Endothelial cell of umbilical vein (primary cell): ENCODE results near the gene OXSR1. TPM values are rescaled to one million over a fixed set of nuclear protein-coding genes. Genes with fewer than 3 reads are reported as not detected.

Source experiments
- BruUV-seq: library from RNA; stranded (reverse); fragments of 400-500 nt; replicated peaks from 2 replicates; lab custom pipeline; 2021; lab: Mats Ljungman, UMichigan
- CTCF ChIA-PET: fragments of 300-600, 350-600 bp; sonication (Branson Sonifier 250); formaldehyde crosslinking; loops from one replicate; lab custom pipeline; 2021; ENCODE audit warnings: antibody characterized with exemption, inconsistent platforms; lab: Charles Lee
- POLR2A ChIA-PET: fragments of 300-600, 350-600 bp; sonication (Branson Sonifier 250); formaldehyde crosslinking; loops from one replicate; lab custom pipeline; 2021; ENCODE audit warnings: antibody characterized with exemption, inconsistent platforms; lab: Charles Lee
- DNase-seq: peaks from one replicate; pipeline ENCODE4 v3.0.0-alpha.2; 2011; ENCODE audit warnings: low read depth, low spot score
- FAIRE-seq: peaks from 2 replicates; lab custom pipeline; 2011; peaks lifted over from hg19 to GRCh38; lab: Jason Lieb, UNC
- H2AFZ ChIP-seq: 2 replicates; pipeline ENCODE4 v1.6.0; 2012; ENCODE audit warnings: low read depth, low read length, control low read depth, inconsistent platforms
- H3K27ac ChIP-seq: 2 replicates; pipeline ENCODE4 v1.5.1; 2011; ENCODE audit warnings: low read depth, mild to moderate bottlenecking, control low read depth, low read length, moderate library complexity; ENCODE audit not compliant: insufficient read depth
- H3K27me3 ChIP-seq, 2 experiments: 2 replicates each; pipeline versions ENCODE4 v1.6.0 to v1.6.1; 2011; ENCODE audit warnings: low read length in 2 of 2, mixed read lengths in 1 of 2; ENCODE audit not compliant: control insufficient read depth in 2 of 2, insufficient read depth in 2 of 2
- H3K36me3 ChIP-seq, 2 experiments: 2 replicates in 1 of 2; 3 replicates in 1 of 2; pipeline ENCODE4 v1.5.1; 2011; ENCODE audit warnings: low read length in 2 of 2, mild to moderate bottlenecking in 1 of 2, moderate library complexity in 1 of 2; ENCODE audit not compliant: control insufficient read depth in 2 of 2, insufficient read depth in 2 of 2; ENCODE audit errors: extremely low read depth in 1 of 2
- H3K4me1 ChIP-seq: 3 replicates; pipeline ENCODE4 v1.5.1; 2011; ENCODE audit warnings: mild to moderate bottlenecking, low read length; ENCODE audit not compliant: control insufficient read depth, insufficient read depth; ENCODE audit errors: extremely low read depth
- H3K4me2 ChIP-seq: 2 replicates; pipeline ENCODE4 v1.6.1; 2011; ENCODE audit warnings: low read length, control low read depth, mixed read lengths; ENCODE audit not compliant: insufficient read depth
- H3K4me3 ChIP-seq, 3 experiments: fragments of 200-600 bp in 1 of 3; sonication (generic), shearing (Covaris generic) in 1 of 3; replicated peaks in 1 of 3; 2 replicates each; pipeline ENCODE4 v1.5.1; 2011 to 2016; ENCODE audit warnings: control low read depth in 3 of 3, low read length in 3 of 3, mild to moderate bottlenecking in 2 of 3, inconsistent platforms in 1 of 3, low read depth in 1 of 3, moderate library complexity in 1 of 3; ENCODE audit not compliant: insufficient read depth in 1 of 3
- H3K79me2 ChIP-seq: 2 replicates; pipeline ENCODE4 v1.6.0; 2012; ENCODE audit warnings: low read length, inconsistent platforms; ENCODE audit not compliant: control insufficient read depth, insufficient read depth
- H3K9ac ChIP-seq: replicated peaks from 2 replicates; pipeline ENCODE3; 2011; ENCODE audit warnings: low read length, control low read depth; ENCODE audit not compliant: insufficient read depth; ENCODE audit errors: extremely low read depth
- H3K9me1 ChIP-seq: replicated peaks from 3 replicates; pipeline ENCODE4 v1.6.0; 2011; ENCODE audit warnings: mild to moderate bottlenecking, low read length; ENCODE audit not compliant: control insufficient read depth, insufficient read depth; ENCODE audit errors: extremely low read depth
- H3K9me3 ChIP-seq: replicated peaks from 2 replicates; pipeline ENCODE4 v1.5.1; 2012; ENCODE audit warnings: low read length, inconsistent platforms; ENCODE audit not compliant: control insufficient read depth, insufficient read depth
- H4K20me1 ChIP-seq: replicated peaks from 2 replicates; pipeline ENCODE3; 2011; ENCODE audit warnings: mild to moderate bottlenecking, low read length; ENCODE audit not compliant: control insufficient read depth, insufficient read depth; ENCODE audit errors: extremely low read depth
- CTCF ChIP-seq, 2 donors: IDR thresholded peaks; 1 replicate in 1 of 2; 2 replicates in 1 of 2; pipeline ENCODE4 v1.5.1; 2011; ENCODE audit warnings: low read length in 2 of 2, mild to moderate bottlenecking in 2 of 2, moderate library complexity in 2 of 2, control low read depth in 1 of 2, inconsistent platforms in 1 of 2, low read depth in 1 of 2; ENCODE audit not compliant: insufficient read depth in 1 of 2; ENCODE audit errors: extremely low read depth in 1 of 2
- EZH2 ChIP-seq: IDR thresholded peaks from 2 replicates; pipeline ENCODE4 v1.6.1; 2012; ENCODE audit warnings: borderline replicate concordance, low read depth, mild to moderate bottlenecking, moderate library complexity, low read length, inconsistent platforms; ENCODE audit not compliant: severe bottlenecking
- FOS ChIP-seq: IDR thresholded peaks from 2 replicates; pipeline ENCODE4 v1.6.1; 2011; ENCODE audit warnings: mild to moderate bottlenecking, low read length, moderate library complexity, borderline replicate concordance; ENCODE audit not compliant: insufficient read depth
- GATA2 ChIP-seq: IDR thresholded peaks from 2 replicates; pipeline ENCODE4 v1.7.0; 2011; ENCODE audit warnings: low read depth, mild to moderate bottlenecking, moderate library complexity, mixed read lengths, low read length; ENCODE audit not compliant: insufficient read length, insufficient read depth
- JUN ChIP-seq: IDR thresholded peaks from 2 replicates; pipeline ENCODE4 v1.6.1; 2011; ENCODE audit warnings: borderline replicate concordance, low read depth; ENCODE audit not compliant: insufficient read length, insufficient read depth
- MAX ChIP-seq: IDR thresholded peaks from 2 replicates; pipeline ENCODE4 v1.6.1; 2011; ENCODE audit not compliant: insufficient read depth, insufficient read length
- MYC ChIP-seq: IDR thresholded peaks from one replicate; pipeline ENCODE4 v1.6.1; 2011; ENCODE audit warnings: mild to moderate bottlenecking, low read depth, low read length
- POLR2A ChIP-seq: IDR thresholded peaks from 2 replicates; pipeline ENCODE4 v1.6.1; 2012; ENCODE audit warnings: low read depth, mild to moderate bottlenecking, control low read depth, low read length
- POLR2AphosphoS5 ChIP-seq: IDR thresholded peaks from 2 replicates; pipeline ENCODE4 v1.6.1; 2012; ENCODE audit warnings: low read depth, mild to moderate bottlenecking, control low read depth, low read length, moderate library complexity; ENCODE audit not compliant: insufficient read depth
- dilution Hi-C: fragments of 300-500 bp; cut with MboI; formaldehyde crosslinking; loops from one replicate; pipeline ENCODE4 v1.15.0; 2019; ENCODE audit warnings: low sequenced_read_pairs; ENCODE audit not compliant: extremely low pct_ligation_motif_present
- intact Hi-C: fragments of 100-400 bp; cut with micrococcal nuclease; formaldehyde crosslinking; loops from one replicate; pipeline ENCODE4 v1.10.0; 2022
- polyA plus RNA-seq, 4 experiments: library from polyadenylated mRNA; depleted of rRNA in 3 of 4; stranded (reverse) in 3 of 4; unstranded in 1 of 4; fragments of >200 nt; gene quantifications; 2 replicates each; pipeline versions ENCODE4 v1.2.1 to v1.2.3, GENCODE V29; 2011 to 2012; ENCODE audit warnings: missing spikeins in 1 of 4
- total RNA-seq: library from RNA; stranded (reverse); gene quantifications from 2 replicates; pipeline ENCODE4 v1.2.3, GENCODE V29; 2021

OXSR1 gene
- total and polyA plus RNA-seq, 2 donors (not counting 3 experiments of a cell fraction or from before 2014, with no cell fraction given): 15.1 to 32.9 TPM

- Histone ChIP-seq H3K79me2 (peaks cover 11% of the 10 kb centered on the region), H3K36me3 (peaks cover 0 to 14% of the 10 kb centered on the region in 2 experiments), H3K4me1 (peaks cover 24% of the 10 kb centered on the region), H3K9me1 (no peaks in the 10 kb centered on the region), H3K27ac (no peak overlapping the region), H2AFZ (no peak overlapping the region), H3K9me3 (no peaks in the 10 kb centered on the region), H3K4me2 (peak overlapping the region; percentile 62), H4K20me1 (no peaks in the 10 kb centered on the region), H3K27me3 (no peaks in the 10 kb centered on the region), H3K9ac (no peak overlapping the region), H3K4me3 (no peak overlapping the region)
- FAIRE-seq (no peak), DNase-seq (no peak)
- dilution Hi-C loops: no loop called here
- no TSS peak for BruUV-seq
- CTCF ChIA-PET: interaction anchor here (0.7 to 4.5 kb wide), 5 partner anchors 25 to 512 kb away, joined by 3 to 43 read pairs (median 3); partner anchors contain the start of genes OXSR1 and XYLB
- no peak for TF ChIP-seq GATA2
- TF ChIP-seq POLR2A: no peak
- TF ChIP-seq FOS: no peak
- TF ChIP-seq CTCF (IDR thresholded peaks at IDR 0.05; ENCODE audit: extremely low read depth in 1 of 2, insufficient read depth in 1 of 2, low read depth in 1 of 2, low read length in 2 of 2): no peak
- no peak for TF ChIP-seq EZH2
- no peak for TF ChIP-seq MAX
- no peak for TF ChIP-seq POLR2AphosphoS5
- no peak for TF ChIP-seq JUN
- no peak for TF ChIP-seq MYC
- intact Hi-C loops: loop anchor here (5.0 to 10.0 kb wide), 6 partner anchors 93 to 515 kb away; partner anchors contain the start of gene EXOG
- POLR2A ChIA-PET: interaction anchor here (0.9 kb wide), 1 partner anchor 25 kb away, joined by 3 read pairs; the partner anchor contains the start of gene OXSR1
Observed at GRCh38 chr3:38139652-38140051, 25.7 kb upstream of the OXSR1 start.
